Lower leg skin (tissue), 4 donors: Measurements from ENCODE around the gene CRYGA. TPM values are rescaled to one million over a fixed set of nuclear protein-coding genes. Genes with fewer than 3 reads are reported as not detected.

Experiments used
- DNase-seq, 2 donors: peaks; one replicate each; pipeline ENCODE4 v3.0.0-alpha.2; 2019; ENCODE audit warnings: low spot score in 2 of 2
- H3K4me3 ChIP-seq: fragments of 200-600 bp; sonication (generic); 2 replicates; pipeline ENCODE4 v1.5.1; 2017; ENCODE audit warnings: mild to moderate bottlenecking, low read depth; ENCODE audit not compliant: poor library complexity, severe bottlenecking
- POLR2A ChIP-seq, 2 donors: fragments of 450-650 bp; IDR thresholded peaks; one replicate each; pipeline ENCODE4 v1.6.1; 2016 to 2017; ENCODE audit warnings: antibody characterized with exemption in 2 of 2, mild to moderate bottlenecking in 1 of 2, moderate library complexity in 1 of 2
- WGBS, 2 donors: methylation state at CpG; one replicate each; pipeline ENCODE4 v1.1.5; 2018; 5-methylcytosine and 5-hydroxymethylcytosine counted together
- intact Hi-C: fragments of 100-400 bp; cut with DNase I; formaldehyde crosslinking; loops from one replicate; pipeline ENCODE4 v1.15.0; 2023; ENCODE audit warnings: low total_unique reads
- total RNA-seq, 4 donors: library from RNA; depleted of rRNA; stranded (reverse); fragments of >200 nt; gene quantifications; one replicate each; pipeline ENCODE4 v1.1.0, GENCODE V29; 2016
- TF ChIP-seq, protein P1 (sequence below), 3 donors: fragments of 450-650 bp; IDR thresholded peaks; one replicate each; pipeline ENCODE4 v1.5.1; 2016; ENCODE audit warnings: antibody characterized with exemption in 3 of 3, mild to moderate bottlenecking in 3 of 3, moderate library complexity in 2 of 3

Gene CRYGA
- total RNA-seq, 4 donors from 2014 or later, result not detected

DNA sequence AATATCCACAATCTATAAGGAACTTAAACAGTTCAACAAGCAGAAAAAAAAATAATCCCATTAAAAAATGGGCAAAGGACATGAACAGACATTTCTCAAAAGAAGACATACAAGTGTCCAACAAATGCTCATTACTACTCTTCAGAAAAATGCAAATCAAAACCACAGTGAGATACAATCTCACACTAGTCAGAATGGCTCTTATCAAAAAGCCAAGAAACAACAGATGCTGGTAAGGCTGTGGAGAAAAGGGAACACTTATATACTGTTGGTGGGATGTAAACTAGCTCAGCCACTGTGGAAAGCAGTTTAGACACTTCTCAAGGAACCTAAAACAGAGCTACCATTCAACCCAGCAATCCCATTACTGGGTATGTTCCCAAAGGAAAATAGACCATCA is 10.2 kb downstream of the CRYGA start:
- no peak overlapping the region for H3K4me3 ChIP-seq
- TF ChIP-seq, protein P1, sequence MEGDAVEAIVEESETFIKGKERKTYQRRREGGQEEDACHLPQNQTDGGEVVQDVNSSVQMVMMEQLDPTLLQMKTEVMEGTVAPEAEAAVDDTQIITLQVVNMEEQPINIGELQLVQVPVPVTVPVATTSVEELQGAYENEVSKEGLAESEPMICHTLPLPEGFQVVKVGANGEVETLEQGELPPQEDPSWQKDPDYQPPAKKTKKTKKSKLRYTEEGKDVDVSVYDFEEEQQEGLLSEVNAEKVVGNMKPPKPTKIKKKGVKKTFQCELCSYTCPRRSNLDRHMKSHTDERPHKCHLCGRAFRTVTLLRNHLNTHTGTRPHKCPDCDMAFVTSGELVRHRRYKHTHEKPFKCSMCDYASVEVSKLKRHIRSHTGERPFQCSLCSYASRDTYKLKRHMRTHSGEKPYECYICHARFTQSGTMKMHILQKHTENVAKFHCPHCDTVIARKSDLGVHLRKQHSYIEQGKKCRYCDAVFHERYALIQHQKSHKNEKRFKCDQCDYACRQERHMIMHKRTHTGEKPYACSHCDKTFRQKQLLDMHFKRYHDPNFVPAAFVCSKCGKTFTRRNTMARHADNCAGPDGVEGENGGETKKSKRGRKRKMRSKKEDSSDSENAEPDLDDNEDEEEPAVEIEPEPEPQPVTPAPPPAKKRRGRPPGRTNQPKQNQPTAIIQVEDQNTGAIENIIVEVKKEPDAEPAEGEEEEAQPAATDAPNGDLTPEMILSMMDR (IDR thresholded peaks at IDR 0.05), result no peak
- TF ChIP-seq POLR2A (IDR thresholded peaks at IDR 0.05), result no peak
- intact Hi-C loops, result no loop called here
- no peak for DNase-seq

DNA sequence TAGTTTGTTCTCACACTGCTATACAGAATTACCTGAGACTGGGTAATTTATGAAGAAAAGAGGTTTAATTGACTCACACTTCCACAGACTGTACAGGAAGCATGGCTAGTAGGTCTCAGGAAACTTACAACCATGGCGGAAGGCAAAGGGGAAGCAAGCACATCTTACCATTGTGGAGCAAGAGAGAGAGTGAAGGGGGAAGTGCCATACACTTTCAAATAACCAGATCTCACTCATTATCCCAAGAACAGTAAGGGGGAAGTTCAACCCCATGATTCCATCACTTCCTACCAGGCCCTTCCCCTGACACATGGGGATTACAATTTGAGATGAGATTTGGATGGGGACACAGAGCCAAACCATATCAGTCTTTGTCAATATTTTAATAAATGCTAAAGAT is 12.4 kb downstream of the CRYGA start:
- WGBS, 2 donors, result 83 to 92% methylated on average over 1 of the region's 1 CpG
- intact Hi-C loops, result no loop called here

DNA sequence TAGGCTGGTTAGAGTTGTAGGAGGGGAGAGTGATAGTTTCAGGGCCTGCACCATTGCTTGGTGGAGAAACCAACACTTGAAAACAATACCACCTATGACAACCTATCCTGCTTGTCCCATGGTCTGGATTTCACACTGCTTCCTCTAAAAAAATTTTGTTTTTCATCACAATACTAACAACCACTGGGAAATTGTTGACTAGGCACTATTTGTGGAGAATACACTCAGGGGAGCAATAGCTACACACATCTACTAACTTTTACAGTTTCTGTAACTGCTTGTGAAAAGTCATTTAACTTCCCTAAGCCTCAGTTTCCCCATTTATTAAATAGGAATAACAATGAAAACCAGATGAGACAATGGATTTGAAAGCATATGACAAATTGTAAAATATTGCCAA is 13.3 kb downstream of the CRYGA start:
- intact Hi-C loops, result no loop called here
- no peak overlapping the region for H3K4me3 ChIP-seq
- TF ChIP-seq POLR2A (IDR thresholded peaks at IDR 0.05), result no peak
- TF ChIP-seq, protein P1 (IDR thresholded peaks at IDR 0.05), result no peak
- DNase-seq, result no peak

More for the DNA sequence above, 12.4 kb downstream of the CRYGA start:
- TF ChIP-seq, protein P1 (IDR thresholded peaks at IDR 0.05), result no peak
- no peak for TF ChIP-seq POLR2A (IDR thresholded peaks at IDR 0.05)
- no peak overlapping the region for H3K4me3 ChIP-seq
- no peak for DNase-seq

DNA sequence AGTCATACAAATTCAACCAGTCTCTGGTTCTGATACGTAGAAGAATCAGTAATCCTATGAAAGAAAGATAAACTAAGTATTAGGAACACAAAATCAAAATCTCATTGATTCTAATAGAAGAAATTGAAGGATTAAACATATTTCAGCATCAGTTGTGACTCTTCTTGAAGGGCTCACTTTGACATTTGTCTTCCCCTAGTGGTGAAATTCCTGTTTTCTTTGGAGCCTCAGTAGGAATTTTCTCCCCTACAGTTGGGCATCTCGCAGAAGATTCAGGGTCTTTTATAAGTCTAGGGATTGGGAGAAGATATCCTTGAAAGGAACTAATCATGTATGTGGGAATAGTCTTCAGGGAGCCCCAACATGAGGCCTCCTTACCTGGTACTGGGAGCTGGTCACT is 14.6 kb downstream of the CRYGA start:
- no peak for DNase-seq
- no peak overlapping the region for H3K4me3 ChIP-seq
- TF ChIP-seq, protein P1 (IDR thresholded peaks at IDR 0.05), result no peak
- no peak for TF ChIP-seq POLR2A (IDR thresholded peaks at IDR 0.05)
- 78 to 83% methylated on average over 2 of the region's 2 CpGs for WGBS, 2 donors
- intact Hi-C loops, result no loop called here

DNA sequence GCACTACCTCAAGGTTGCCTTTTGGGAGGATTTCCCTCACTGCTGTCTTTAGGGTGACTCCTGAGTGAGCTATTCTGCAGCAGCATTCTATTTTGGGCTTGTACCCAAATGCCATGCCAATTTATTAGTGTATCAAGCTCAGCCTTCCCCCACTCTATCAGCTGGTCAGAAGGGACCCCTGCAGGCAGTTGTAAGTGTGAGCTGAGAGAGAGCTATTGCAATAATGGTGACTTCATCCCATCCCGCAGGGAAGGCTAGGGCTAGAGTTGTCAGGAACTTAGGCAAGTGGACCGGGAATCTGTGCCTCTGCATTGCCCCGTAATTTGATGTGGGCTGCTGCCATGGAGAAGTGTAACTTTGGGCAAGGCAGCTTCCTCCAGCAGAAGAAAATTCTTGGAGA is 15.6 kb downstream of the CRYGA start:
- 82 to 91% methylated on average over 3 of the region's 3 CpGs for WGBS, 2 donors
- TF ChIP-seq, protein P1 (IDR thresholded peaks at IDR 0.05), result no peak
- no peak for TF ChIP-seq POLR2A (IDR thresholded peaks at IDR 0.05)
- no peak for DNase-seq
- intact Hi-C loops, result no loop called here
- no peak overlapping the region for H3K4me3 ChIP-seq

DNA sequence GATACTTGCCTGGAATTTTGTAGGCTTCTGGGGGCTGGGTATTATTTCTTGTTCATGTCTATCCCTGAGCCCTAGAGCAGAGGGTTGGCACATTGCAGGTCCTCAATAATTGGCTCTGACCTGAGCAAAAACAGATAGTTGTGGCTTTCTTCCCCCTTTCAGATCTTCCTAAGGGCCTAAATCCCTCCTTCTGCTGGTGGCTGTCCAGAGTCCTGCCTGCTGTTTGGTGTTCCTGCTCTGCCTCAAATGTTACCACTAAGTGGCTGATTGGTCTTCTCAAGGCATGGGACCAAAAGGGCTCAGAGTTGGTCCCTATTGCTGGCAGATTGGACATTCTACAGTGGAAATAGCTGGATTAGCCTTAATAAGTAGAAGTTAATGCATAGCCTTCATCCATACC is 16.4 kb downstream of the CRYGA start:
- DNase-seq, result no peak
- no peak overlapping the region for H3K4me3 ChIP-seq
- intact Hi-C loops, result no loop called here
- TF ChIP-seq, protein P1 (IDR thresholded peaks at IDR 0.05), result no peak
- no peak for TF ChIP-seq POLR2A (IDR thresholded peaks at IDR 0.05)
